Measurements from ENCODE around the gene PCDHGC3. TPM values are rescaled to one million over a fixed set of nuclear protein-coding genes. Genes with fewer than 3 reads are reported as not detected.

The PCDHGC3 gene
- total and polyA plus RNA-seq, 9 of the 15 experiments (the other 6 are each of a cell fraction or from before 2014, with no cell fraction given) = 0.07 TPM; not detected in 8

GRCh38 chr5:141519605-141520565, 44.1 kb downstream of the PCDHGC3 start (continued):
- TF ChIP-seq CHD7 (IDR thresholded peaks at IDR 0.05; ENCODE audit: low read depth, low read length) (no peak), IRF2 (CRISPR knock-in tag; IDR thresholded peaks at IDR 0.05) (no peak), GTF2B (IDR thresholded peaks at IDR 0.05; ENCODE audit: extremely low read depth, insufficient read length) (no peak), ZNF146 (CRISPR knock-in tag; IDR thresholded peaks at IDR 0.05; ENCODE audit: unreplicated experiment) (no peak), ESRRA (IDR thresholded peaks at IDR 0.05; ENCODE audit: borderline replicate concordance, low read depth) (no peak), ZNF41 (CRISPR knock-in tag; conservative IDR thresholded peaks at IDR 0.05) (no peak), CREB3 (tag; conservative IDR thresholded peaks at IDR 0.05; ENCODE audit: low read depth) (no peak), KDM2B (CRISPR knock-in tag; IDR thresholded peaks at IDR 0.05) (no peak), ZNF668 (CRISPR knock-in tag; IDR thresholded peaks at IDR 0.05) (no peak), NEUROD1 (IDR thresholded peaks at IDR 0.05; ENCODE audit: borderline replicate concordance, low read depth, low read length, partially characterized antibody) (no peak), HMGXB4 (CRISPR knock-in tag; IDR thresholded peaks at IDR 0.05) (no peak)
